ENCODE results near the gene PAQR5. TPM values are rescaled to one million over a fixed set of nuclear protein-coding genes. Genes with fewer than 3 reads are reported as not detected.

The PAQR5 gene
- total RNA-seq, 1 experiment from 2014 or later: 9.4 TPM

DNA sequence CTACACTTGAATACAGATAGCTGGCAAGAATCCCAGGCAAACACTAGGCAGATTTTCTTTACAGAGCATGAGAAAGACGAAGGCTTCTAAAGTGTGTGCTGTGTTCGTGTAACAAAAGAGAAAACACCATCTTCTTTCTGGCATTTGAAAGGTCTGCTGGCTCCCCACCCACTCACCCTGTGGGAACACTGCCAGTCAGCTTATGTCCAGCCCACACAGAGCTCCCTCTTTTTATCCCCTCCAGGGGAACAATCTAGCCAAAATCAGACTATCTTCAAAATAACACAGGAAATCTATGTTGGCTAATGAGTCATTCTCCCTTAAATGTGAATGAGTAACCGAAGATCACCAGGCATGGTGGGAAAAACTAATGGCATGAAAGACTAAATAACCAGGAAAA lies 45.6 kb upstream of the PAQR5 start:
- no peaks in the 10 kb centered on the region for H3K36me3 Mint-ChIP-seq
- DNase-seq (ENCODE audit: low spot score) (no peak), ATAC-seq (no peak)
- H3K27me3 Mint-ChIP-seq (ENCODE audit: low read depth): no peaks in the 10 kb centered on the region
- H3K4me3 Mint-ChIP-seq: no peak overlapping the region
- CTCF ChIA-PET: interaction anchor here (0.6 kb wide), 1 partner anchor 219 kb away, joined by 5 read pairs; no protein-coding TSS in a partner anchor
- no peaks in the 10 kb centered on the region for H3K9me3 Mint-ChIP-seq
- POLR2A ChIA-PET: no interaction called here
- no peak overlapping the region for H3K27ac Mint-ChIP-seq
- TF ChIP-seq, protein P1, sequence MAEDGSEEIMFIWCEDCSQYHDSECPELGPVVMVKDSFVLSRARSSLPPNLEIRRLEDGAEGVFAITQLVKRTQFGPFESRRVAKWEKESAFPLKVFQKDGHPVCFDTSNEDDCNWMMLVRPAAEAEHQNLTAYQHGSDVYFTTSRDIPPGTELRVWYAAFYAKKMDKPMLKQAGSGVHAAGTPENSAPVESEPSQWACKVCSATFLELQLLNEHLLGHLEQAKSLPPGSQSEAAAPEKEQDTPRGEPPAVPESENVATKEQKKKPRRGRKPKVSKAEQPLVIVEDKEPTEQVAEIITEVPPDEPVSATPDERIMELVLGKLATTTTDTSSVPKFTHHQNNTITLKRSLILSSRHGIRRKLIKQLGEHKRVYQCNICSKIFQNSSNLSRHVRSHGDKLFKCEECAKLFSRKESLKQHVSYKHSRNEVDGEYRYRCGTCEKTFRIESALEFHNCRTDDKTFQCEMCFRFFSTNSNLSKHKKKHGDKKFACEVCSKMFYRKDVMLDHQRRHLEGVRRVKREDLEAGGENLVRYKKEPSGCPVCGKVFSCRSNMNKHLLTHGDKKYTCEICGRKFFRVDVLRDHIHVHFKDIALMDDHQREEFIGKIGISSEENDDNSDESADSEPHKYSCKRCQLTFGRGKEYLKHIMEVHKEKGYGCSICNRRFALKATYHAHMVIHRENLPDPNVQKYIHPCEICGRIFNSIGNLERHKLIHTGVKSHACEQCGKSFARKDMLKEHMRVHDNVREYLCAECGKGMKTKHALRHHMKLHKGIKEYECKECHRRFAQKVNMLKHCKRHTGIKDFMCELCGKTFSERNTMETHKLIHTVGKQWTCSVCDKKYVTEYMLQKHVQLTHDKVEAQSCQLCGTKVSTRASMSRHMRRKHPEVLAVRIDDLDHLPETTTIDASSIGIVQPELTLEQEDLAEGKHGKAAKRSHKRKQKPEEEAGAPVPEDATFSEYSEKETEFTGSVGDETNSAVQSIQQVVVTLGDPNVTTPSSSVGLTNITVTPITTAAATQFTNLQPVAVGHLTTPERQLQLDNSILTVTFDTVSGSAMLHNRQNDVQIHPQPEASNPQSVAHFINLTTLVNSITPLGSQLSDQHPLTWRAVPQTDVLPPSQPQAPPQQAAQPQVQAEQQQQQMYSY (CRISPR knock-in tag; IDR thresholded peaks at IDR 0.05): no peak
- TF ChIP-seq GTF2I (CRISPR knock-in tag; conservative IDR thresholded peaks at IDR 0.05): no peak
- no peak for TF ChIP-seq CREM (CRISPR knock-in tag; IDR thresholded peaks at IDR 0.05)
- TF ChIP-seq ZNF121 (CRISPR knock-in tag; IDR thresholded peaks at IDR 0.05): no peak
- no peak for TF ChIP-seq PRRX2 (CRISPR knock-in tag; IDR thresholded peaks at IDR 0.05)
- TF ChIP-seq NFE2L1 (CRISPR knock-in tag; IDR thresholded peaks at IDR 0.05): no peak
- TF ChIP-seq, protein P2, sequence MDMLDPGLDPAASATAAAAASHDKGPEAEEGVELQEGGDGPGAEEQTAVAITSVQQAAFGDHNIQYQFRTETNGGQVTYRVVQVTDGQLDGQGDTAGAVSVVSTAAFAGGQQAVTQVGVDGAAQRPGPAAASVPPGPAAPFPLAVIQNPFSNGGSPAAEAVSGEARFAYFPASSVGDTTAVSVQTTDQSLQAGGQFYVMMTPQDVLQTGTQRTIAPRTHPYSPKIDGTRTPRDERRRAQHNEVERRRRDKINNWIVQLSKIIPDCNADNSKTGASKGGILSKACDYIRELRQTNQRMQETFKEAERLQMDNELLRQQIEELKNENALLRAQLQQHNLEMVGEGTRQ (CRISPR knock-in tag; IDR thresholded peaks at IDR 0.05): no peak
- no peak for TF ChIP-seq SP1 (CRISPR knock-in tag; conservative IDR thresholded peaks at IDR 0.05)
- TF ChIP-seq FOXJ3 (CRISPR knock-in tag; IDR thresholded peaks at IDR 0.05; ENCODE audit: borderline replicate concordance): no peak
- no peak for TF ChIP-seq IRF2 (CRISPR knock-in tag; IDR thresholded peaks at IDR 0.05; ENCODE audit: borderline replicate concordance, low read depth)
- TF ChIP-seq, protein P3, sequence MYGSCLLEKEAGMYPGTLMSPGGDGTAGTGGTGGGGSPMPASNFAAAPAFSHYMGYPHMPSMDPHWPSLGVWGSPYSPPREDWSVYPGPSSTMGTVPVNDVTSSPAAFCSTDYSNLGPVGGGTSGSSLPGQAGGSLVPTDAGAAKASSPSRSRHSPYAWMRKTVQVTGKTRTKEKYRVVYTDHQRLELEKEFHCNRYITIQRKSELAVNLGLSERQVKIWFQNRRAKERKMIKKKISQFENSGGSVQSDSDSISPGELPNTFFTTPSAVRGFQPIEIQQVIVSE (CRISPR knock-in tag; IDR thresholded peaks at IDR 0.05; ENCODE audit: borderline replicate concordance): no peak
- no peak for TF ChIP-seq TEAD1 (CRISPR knock-in tag; IDR thresholded peaks at IDR 0.05)
- TF ChIP-seq MYBL2 (CRISPR knock-in tag; IDR thresholded peaks at IDR 0.05): no peak
- no peak for TF ChIP-seq TP53 (CRISPR knock-in tag; IDR thresholded peaks at IDR 0.05)
- TF ChIP-seq, protein P4, sequence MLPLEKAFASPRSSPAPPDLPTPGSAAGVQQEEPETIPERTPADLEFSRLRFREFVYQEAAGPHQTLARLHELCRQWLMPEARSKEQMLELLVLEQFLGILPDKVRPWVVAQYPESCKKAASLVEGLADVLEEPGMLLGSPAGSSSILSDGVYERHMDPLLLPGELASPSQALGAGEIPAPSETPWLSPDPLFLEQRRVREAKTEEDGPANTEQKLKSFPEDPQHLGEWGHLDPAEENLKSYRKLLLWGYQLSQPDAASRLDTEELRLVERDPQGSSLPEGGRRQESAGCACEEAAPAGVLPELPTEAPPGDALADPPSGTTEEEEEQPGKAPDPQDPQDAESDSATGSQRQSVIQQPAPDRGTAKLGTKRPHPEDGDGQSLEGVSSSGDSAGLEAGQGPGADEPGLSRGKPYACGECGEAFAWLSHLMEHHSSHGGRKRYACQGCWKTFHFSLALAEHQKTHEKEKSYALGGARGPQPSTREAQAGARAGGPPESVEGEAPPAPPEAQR (CRISPR knock-in tag; IDR thresholded peaks at IDR 0.05): no peak
- no peak for TF ChIP-seq ZNF138 (CRISPR knock-in tag; conservative IDR thresholded peaks at IDR 0.05)
- TF ChIP-seq, protein P5, sequence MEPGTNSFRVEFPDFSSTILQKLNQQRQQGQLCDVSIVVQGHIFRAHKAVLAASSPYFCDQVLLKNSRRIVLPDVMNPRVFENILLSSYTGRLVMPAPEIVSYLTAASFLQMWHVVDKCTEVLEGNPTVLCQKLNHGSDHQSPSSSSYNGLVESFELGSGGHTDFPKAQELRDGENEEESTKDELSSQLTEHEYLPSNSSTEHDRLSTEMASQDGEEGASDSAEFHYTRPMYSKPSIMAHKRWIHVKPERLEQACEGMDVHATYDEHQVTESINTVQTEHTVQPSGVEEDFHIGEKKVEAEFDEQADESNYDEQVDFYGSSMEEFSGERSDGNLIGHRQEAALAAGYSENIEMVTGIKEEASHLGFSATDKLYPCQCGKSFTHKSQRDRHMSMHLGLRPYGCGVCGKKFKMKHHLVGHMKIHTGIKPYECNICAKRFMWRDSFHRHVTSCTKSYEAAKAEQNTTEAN (CRISPR knock-in tag; IDR thresholded peaks at IDR 0.05): no peak
- TF ChIP-seq, protein P6, sequence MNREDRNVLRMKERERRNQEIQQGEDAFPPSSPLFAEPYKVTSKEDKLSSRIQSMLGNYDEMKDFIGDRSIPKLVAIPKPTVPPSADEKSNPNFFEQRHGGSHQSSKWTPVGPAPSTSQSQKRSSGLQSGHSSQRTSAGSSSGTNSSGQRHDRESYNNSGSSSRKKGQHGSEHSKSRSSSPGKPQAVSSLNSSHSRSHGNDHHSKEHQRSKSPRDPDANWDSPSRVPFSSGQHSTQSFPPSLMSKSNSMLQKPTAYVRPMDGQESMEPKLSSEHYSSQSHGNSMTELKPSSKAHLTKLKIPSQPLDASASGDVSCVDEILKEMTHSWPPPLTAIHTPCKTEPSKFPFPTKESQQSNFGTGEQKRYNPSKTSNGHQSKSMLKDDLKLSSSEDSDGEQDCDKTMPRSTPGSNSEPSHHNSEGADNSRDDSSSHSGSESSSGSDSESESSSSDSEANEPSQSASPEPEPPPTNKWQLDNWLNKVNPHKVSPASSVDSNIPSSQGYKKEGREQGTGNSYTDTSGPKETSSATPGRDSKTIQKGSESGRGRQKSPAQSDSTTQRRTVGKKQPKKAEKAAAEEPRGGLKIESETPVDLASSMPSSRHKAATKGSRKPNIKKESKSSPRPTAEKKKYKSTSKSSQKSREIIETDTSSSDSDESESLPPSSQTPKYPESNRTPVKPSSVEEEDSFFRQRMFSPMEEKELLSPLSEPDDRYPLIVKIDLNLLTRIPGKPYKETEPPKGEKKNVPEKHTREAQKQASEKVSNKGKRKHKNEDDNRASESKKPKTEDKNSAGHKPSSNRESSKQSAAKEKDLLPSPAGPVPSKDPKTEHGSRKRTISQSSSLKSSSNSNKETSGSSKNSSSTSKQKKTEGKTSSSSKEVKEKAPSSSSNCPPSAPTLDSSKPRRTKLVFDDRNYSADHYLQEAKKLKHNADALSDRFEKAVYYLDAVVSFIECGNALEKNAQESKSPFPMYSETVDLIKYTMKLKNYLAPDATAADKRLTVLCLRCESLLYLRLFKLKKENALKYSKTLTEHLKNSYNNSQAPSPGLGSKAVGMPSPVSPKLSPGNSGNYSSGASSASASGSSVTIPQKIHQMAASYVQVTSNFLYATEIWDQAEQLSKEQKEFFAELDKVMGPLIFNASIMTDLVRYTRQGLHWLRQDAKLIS (CRISPR knock-in tag; IDR thresholded peaks at IDR 0.05; ENCODE audit: borderline replicate concordance): no peak
- peaks cover 2% of the 10 kb centered on the region; the same call in 1 of the 2 replicates for H3K4me1 Mint-ChIP-seq

Measured in WTC11 (cell line).